ENCODE data around the gene TMEM270. TPM values are rescaled to one million over a fixed set of nuclear protein-coding genes. Genes with fewer than 3 reads are reported as not detected.

Gene TMEM270
- total and polyA plus RNA-seq, 10 of the 15 experiments (the other 5 are each of a cell fraction or from before 2014, with no cell fraction given) = not detected

DNA sequence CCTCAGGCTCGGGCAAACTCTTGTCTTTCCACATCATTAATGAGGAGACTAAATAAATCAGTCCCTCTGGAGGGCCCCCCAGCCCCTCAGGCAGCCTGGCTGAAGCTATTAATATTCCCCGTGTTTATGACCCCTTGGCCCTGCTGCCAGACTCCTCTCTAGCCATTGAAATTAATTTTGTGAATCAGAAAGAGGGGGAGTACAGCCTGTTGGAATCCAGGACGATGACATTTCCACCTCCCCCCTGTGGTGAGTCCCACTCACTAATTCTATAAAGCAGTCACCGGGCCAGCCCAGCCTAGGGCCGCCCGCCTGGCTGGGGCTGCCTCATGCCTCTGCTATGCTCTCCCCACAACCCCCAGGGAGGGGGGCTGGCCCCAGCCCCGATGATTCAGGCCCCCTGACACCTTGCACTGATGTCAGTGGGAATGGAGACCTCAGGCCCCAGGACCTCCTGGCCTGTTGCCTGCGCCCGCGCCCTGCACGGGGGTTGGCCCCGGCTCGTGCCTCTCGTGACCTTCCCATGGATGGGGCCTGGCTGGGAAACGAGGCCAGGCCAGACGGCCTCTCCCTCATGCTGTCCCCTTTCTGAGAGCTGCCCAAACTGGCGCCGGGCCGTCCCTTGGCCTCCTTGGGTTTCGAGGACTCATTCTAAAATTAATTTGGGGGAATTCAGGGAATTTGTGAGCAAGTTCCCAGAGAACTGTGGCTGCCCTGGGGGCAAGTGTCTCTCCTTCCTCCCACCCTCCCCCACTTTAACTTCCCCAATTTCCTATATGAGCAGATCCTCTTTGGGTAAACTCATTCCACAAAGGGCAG, 34.0 kb downstream of the TMEM270 start:
- BruUV-seq (replicated peaks) = no TSS peak
- SMC1A ChIA-PET (ENCODE audit: uncharacterized antibody, unreplicated experiment) = no interaction called here
- no peak for DNase-seq (ENCODE audit: low read depth, low spot score)
- Histone ChIP-seq H3K9me3 (replicated peaks; ENCODE audit: control insufficient read depth, insufficient read depth, low read length) (no peaks in the 10 kb centered on the region; the same call in 2 of the 3 replicates), H3K36me3 (ENCODE audit: control insufficient read depth in 2 of 2, insufficient read depth in 2 of 2, low read length in 1 of 2) (no peaks in the 10 kb centered on the region), H3K27ac (ENCODE audit: control insufficient read depth, insufficient read depth) (no peak overlapping the region), H3K4me3 (no peak overlapping the region), H3K27me3 (replicated peaks in 1 of 2; ENCODE audit: control insufficient read depth in 2 of 2, insufficient read depth in 2 of 2, low read length in 1 of 2) (no peaks in the 10 kb centered on the region), H4K20me1 (ENCODE audit: control insufficient read depth, insufficient read depth) (no peaks in the 10 kb centered on the region), H2AFZ (ENCODE audit: control insufficient read depth, low read depth, low read length) (no peak overlapping the region), H3K4me1 (ENCODE audit: control insufficient read depth, insufficient read depth, low read length) (no peaks in the 10 kb centered on the region), H3K79me2 (ENCODE audit: control insufficient read depth, insufficient read depth, low read length) (no peaks in the 10 kb centered on the region), H3K4me2 (ENCODE audit: control insufficient read depth, insufficient read depth) (no peak overlapping the region), H3K9ac (ENCODE audit: control insufficient read depth, insufficient read depth, low read length) (no peak overlapping the region)
- in situ Hi-C loops (cut with MboI) = no loop called here
- intact Hi-C loops (cut with micrococcal nuclease; ENCODE audit: unreplicated experiment) = no loop called here
- POLR2A ChIA-PET = no interaction called here
- RAD21 ChIA-PET (ENCODE audit: unreplicated experiment) = no interaction called here
- FAIRE-seq = no peak
- CTCF ChIA-PET = interaction anchor here (1.3 kb wide), 1 partner anchor 132 kb away, joined by 8 read pairs; no protein-coding TSS in a partner anchor
- ATAC-seq = no peak
- TF ChIP-seq HDAC2 (IDR thresholded peaks at IDR 0.05) (no peak), MTA3 (IDR thresholded peaks at IDR 0.05; ENCODE audit: borderline replicate concordance, low read length) (no peak)
- 56% methylated on average over 19 of the region's 20 CpGs for whole genome bisulfite sequencing (ENCODE audit: insufficient coverage, insufficient replicate concordance, low lambda C conversion rate, missing lambda C conversion rate)

GRCh38 chr7:73895626-73896025, 34.7 kb downstream of the TMEM270 start:
- FAIRE-seq = peak; percentile 65

More at GRCh38 chr7:73895626-73896025, 34.7 kb downstream of the TMEM270 start:
- intact Hi-C loops (cut with micrococcal nuclease; ENCODE audit: unreplicated experiment) (no loop called here), in situ Hi-C loops (cut with MboI) (no loop called here)
- no peaks in the 10 kb centered on the region; the same call in 2 of the 3 replicates for H3K9me3 ChIP-seq (replicated peaks; ENCODE audit: control insufficient read depth, insufficient read depth, low read length)
- H3K27ac ChIP-seq (ENCODE audit: control insufficient read depth, insufficient read depth) = no peak overlapping the region
- TF ChIP-seq NR2C1 (IDR thresholded peaks at IDR 0.05) = no peak
- TF ChIP-seq SMARCA5 (IDR thresholded peaks at IDR 0.05) = no peak
- no peak for TF ChIP-seq HDAC2 (IDR thresholded peaks at IDR 0.05)
- WGBS (ENCODE audit: insufficient coverage, insufficient replicate concordance, low lambda C conversion rate, missing lambda C conversion rate) = 3% methylated on average over 3 of the region's 3 CpGs
- H3K4me3 ChIP-seq = no peak overlapping the region
- H3K9ac ChIP-seq (ENCODE audit: control insufficient read depth, insufficient read depth, low read length) = no peak overlapping the region
- no peak overlapping the region for H3K4me2 ChIP-seq (ENCODE audit: control insufficient read depth, insufficient read depth)
- BruUV-seq (replicated peaks) = no TSS peak
- H3K79me2 ChIP-seq (ENCODE audit: control insufficient read depth, insufficient read depth, low read length) = no peaks in the 10 kb centered on the region
- H3K4me1 ChIP-seq (ENCODE audit: control insufficient read depth, insufficient read depth, low read length) = no peaks in the 10 kb centered on the region
- DNase-seq (ENCODE audit: low read depth, low spot score) (no peak), ATAC-seq (no peak)
- ChIA-PET CTCF (interaction anchor here (1.2 to 1.6 kb wide), 3 partner anchors 41 to 131 kb away, joined by 3 to 8 read pairs (median 4); no protein-coding TSS in a partner anchor), POLR2A (no interaction called here), SMC1A (ENCODE audit: uncharacterized antibody, unreplicated experiment) (interaction anchor here (1.0 kb wide), 1 partner anchor 8 kb away, joined by 3 read pairs; no protein-coding TSS in a partner anchor), RAD21 (ENCODE audit: unreplicated experiment) (no interaction called here)
- no peaks in the 10 kb centered on the region for H4K20me1 ChIP-seq (ENCODE audit: control insufficient read depth, insufficient read depth)
- no peaks in the 10 kb centered on the region for H3K27me3 ChIP-seq (replicated peaks in 1 of 2; ENCODE audit: control insufficient read depth in 2 of 2, insufficient read depth in 2 of 2, low read length in 1 of 2)
- H2AFZ ChIP-seq (ENCODE audit: control insufficient read depth, low read depth, low read length) = no peak overlapping the region
- H3K36me3 ChIP-seq (ENCODE audit: control insufficient read depth in 2 of 2, insufficient read depth in 2 of 2, low read length in 1 of 2) = no peaks in the 10 kb centered on the region
